OCI-LY7 (cell line): ENCODE data around the gene LRTM1. TPM values are rescaled to one million over a fixed set of nuclear protein-coding genes. Genes with fewer than 3 reads are reported as not detected.

Experiments
- BruUV-seq: library from RNA; stranded (reverse); fragments of 400-500 nt; replicated peaks from 2 replicates; lab custom pipeline; 2021; lab: Mats Ljungman, UMichigan
- CTCF ChIA-PET: fragments of 300-600 bp; sonication (Branson Sonifier 250); formaldehyde crosslinking; loops from one replicate; lab custom pipeline; 2022; ENCODE audit warnings: antibody characterized with exemption; ENCODE audit not compliant: unreplicated experiment; lab: Charles Lee
- POLR2A ChIA-PET: fragments of 300-600 bp; sonication (Branson Sonifier 250); formaldehyde crosslinking; loops from one replicate; lab custom pipeline; 2022; ENCODE audit warnings: antibody characterized with exemption; lab: Charles Lee
- DNase-seq: peaks from one replicate; pipeline ENCODE4 v3.0.0-alpha.2; 2015; ENCODE audit warnings: low spot score
- H2AFZ ChIP-seq: fragments of 200-600 bp; sonication (generic), shearing (Covaris generic); 2 replicates; pipeline ENCODE4 v1.6.1; 2014; ENCODE audit warnings: mild to moderate bottlenecking, antibody characterized with exemption, low read length, moderate library complexity
- H3K27ac ChIP-seq: fragments of 200-600 bp; sonication (generic); 2 replicates; pipeline ENCODE4 v1.5.1; 2014; ENCODE audit warnings: mixed run types, low read depth, mild to moderate bottlenecking, moderate library complexity, low read length, inconsistent platforms; ENCODE audit not compliant: poor library complexity, severe bottlenecking
- H3K36me3 ChIP-seq: fragments of 200-600 bp; sonication (generic); 2 replicates; pipeline ENCODE4 v1.6.1; 2014; ENCODE audit warnings: mild to moderate bottlenecking, antibody characterized with exemption, low read length, moderate library complexity, mixed read lengths; ENCODE audit not compliant: insufficient read depth
- H3K4me1 ChIP-seq: fragments of 200-600 bp; sonication (generic); 2 replicates; pipeline ENCODE4 v1.5.1; 2014; ENCODE audit warnings: mild to moderate bottlenecking, low read length; ENCODE audit not compliant: insufficient read depth, poor library complexity, severe bottlenecking
- H3K4me2 ChIP-seq: fragments of 200-600 bp; sonication (generic); 2 replicates; pipeline ENCODE4 v1.6.1; 2014; ENCODE audit warnings: mild to moderate bottlenecking, low read length
- H3K4me3 ChIP-seq: fragments of 200-600 bp; sonication (generic); 2 replicates; pipeline ENCODE4 v1.5.1; 2014; ENCODE audit warnings: mild to moderate bottlenecking, low read depth, low read length; ENCODE audit not compliant: poor library complexity, severe bottlenecking
- H3K79me2 ChIP-seq: fragments of 200-600 bp; sonication (generic); 2 replicates; pipeline ENCODE4 v1.6.1; 2016; ENCODE audit warnings: low read depth, mild to moderate bottlenecking, low read length, moderate library complexity, mixed read lengths; ENCODE audit not compliant: insufficient read depth
- H3K9me2 ChIP-seq: fragments of 200-600 bp; sonication (generic); 2 replicates; pipeline ENCODE4 v1.6.1; 2016; ENCODE audit warnings: mild to moderate bottlenecking, low read length, mixed read lengths; ENCODE audit not compliant: insufficient read depth
- H3K9me3 ChIP-seq: fragments of 200-600 bp; sonication (generic); 2 replicates; pipeline ENCODE4 v1.6.1; 2014; ENCODE audit warnings: mild to moderate bottlenecking, mixed run types, low read length, mixed read lengths
- H4K20me1 ChIP-seq: fragments of 200-600 bp; sonication (generic); 2 replicates; pipeline ENCODE4 v1.6.1; 2014; ENCODE audit warnings: mild to moderate bottlenecking, antibody characterized with exemption, low read length, moderate library complexity, mixed read lengths; ENCODE audit not compliant: insufficient read depth
- EZH2phosphoT487 ChIP-seq: fragments of 200-600 bp; sonication (generic); IDR thresholded peaks from 2 replicates; pipeline ENCODE4 v1.6.1; 2018; ENCODE audit warnings: low read depth, borderline replicate concordance, mild to moderate bottlenecking, mixed run types, antibody characterized with exemption, low read length, moderate library complexity, mixed read lengths
- intact Hi-C: fragments of 100-400 bp; cut with micrococcal nuclease; formaldehyde crosslinking; loops from one replicate; pipeline ENCODE4 v1.10.0; 2022; ENCODE audit not compliant: unreplicated experiment
- total RNA-seq, 2 experiments: library from RNA; depleted of rRNA in 1 of 2; stranded (reverse); fragments of >200 nt in 1 of 2; shearing (Covaris generic) in 1 of 2; gene quantifications; 2 replicates each; pipeline ENCODE4 v1.2.3, GENCODE V29; 2014 to 2022
- TF ChIP-seq, protein P1 (sequence below): fragments of 200-600 bp; sonication (generic); conservative IDR thresholded peaks from 2 replicates; pipeline ENCODE4 v1.5.1; 2014; ENCODE audit warnings: mild to moderate bottlenecking, antibody characterized with exemption, low read length, moderate library complexity, mixed read lengths

Gene LRTM1
- total RNA-seq, 2 experiments from 2014 or later, result not detected

DNA sequence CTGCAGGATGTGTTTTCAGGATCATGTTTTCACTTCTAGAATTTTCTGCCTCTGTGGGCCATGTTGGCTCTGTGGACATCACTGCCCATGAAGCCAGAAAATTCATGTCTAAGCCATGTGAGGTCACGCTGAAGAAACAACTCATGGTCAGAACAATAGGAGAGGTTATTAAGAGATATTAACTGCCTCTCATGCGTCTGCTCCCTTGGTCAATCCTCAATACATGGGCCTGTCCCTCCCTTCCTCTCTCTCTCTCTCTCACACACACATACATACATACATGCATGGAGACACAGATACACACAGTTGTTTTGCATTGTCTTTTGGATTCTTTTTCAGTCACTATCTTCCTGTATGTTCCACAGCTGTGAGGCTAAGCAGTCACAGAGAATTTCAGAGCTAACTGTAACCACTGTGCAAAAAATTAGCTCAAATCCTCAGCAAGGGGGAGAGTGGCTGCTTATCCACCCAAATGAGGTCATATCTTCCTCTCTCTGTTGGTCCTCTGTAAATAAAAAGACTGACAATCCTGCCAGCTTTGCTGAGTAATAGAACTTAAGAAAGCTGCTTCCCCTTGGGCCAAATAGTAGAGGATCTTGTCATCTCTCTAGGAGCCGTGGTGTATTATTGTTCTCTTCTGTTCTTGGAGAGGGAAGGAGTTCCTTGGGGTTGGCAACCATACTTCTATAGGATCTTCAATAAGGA lies 45.6 kb downstream of the LRTM1 start:
- TF ChIP-seq, protein P1, sequence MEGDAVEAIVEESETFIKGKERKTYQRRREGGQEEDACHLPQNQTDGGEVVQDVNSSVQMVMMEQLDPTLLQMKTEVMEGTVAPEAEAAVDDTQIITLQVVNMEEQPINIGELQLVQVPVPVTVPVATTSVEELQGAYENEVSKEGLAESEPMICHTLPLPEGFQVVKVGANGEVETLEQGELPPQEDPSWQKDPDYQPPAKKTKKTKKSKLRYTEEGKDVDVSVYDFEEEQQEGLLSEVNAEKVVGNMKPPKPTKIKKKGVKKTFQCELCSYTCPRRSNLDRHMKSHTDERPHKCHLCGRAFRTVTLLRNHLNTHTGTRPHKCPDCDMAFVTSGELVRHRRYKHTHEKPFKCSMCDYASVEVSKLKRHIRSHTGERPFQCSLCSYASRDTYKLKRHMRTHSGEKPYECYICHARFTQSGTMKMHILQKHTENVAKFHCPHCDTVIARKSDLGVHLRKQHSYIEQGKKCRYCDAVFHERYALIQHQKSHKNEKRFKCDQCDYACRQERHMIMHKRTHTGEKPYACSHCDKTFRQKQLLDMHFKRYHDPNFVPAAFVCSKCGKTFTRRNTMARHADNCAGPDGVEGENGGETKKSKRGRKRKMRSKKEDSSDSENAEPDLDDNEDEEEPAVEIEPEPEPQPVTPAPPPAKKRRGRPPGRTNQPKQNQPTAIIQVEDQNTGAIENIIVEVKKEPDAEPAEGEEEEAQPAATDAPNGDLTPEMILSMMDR, result no peak
- TF ChIP-seq EZH2phosphoT487, result no peak
- Histone ChIP-seq H3K9me3 (no peaks in the 10 kb centered on the region), H3K4me2 (no peak overlapping the region), H3K36me3 (no peaks in the 10 kb centered on the region), H3K9me2 (no peaks in the 10 kb centered on the region), H3K79me2 (no peaks in the 10 kb centered on the region), H3K4me3 (no peak overlapping the region), H3K4me1 (no peaks in the 10 kb centered on the region), H4K20me1 (no peaks in the 10 kb centered on the region), H2AFZ (no peak overlapping the region), H3K27ac (no peak overlapping the region)
- ChIA-PET CTCF (no interaction called here), POLR2A (no interaction called here)
- BruUV-seq, result no TSS peak
- DNase-seq, result no peak
- intact Hi-C loops, result no loop called here

DNA sequence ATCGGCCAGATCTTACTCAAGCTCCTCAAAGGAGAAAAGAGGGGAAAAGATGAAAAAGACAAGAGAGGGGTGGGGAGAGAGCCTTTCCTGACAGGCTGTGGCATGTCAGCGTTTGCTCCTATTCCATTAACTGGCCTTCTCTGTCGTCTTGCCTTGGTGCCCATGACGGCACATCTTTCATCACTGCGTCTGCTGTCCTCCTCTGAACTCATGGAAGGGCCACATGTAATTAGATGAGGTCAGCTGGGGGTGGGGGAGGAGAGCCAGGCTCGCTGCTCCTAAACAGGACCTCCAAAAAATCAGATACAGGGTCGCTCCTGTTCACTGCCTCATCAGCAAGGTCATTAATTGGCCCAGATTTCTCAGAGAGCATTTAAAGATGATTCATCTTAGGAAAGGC lies 49.7 kb downstream of the LRTM1 start:
- H3K36me3 ChIP-seq, result no peaks in the 10 kb centered on the region
- no peaks in the 10 kb centered on the region for H3K9me3 ChIP-seq
- H3K4me1 ChIP-seq, result no peaks in the 10 kb centered on the region
- no peak overlapping the region for H2AFZ ChIP-seq
- H3K4me2 ChIP-seq, result no peak overlapping the region
- no TSS peak for BruUV-seq
- DNase-seq, result no peak
- H3K79me2 ChIP-seq, result no peaks in the 10 kb centered on the region
- H3K4me3 ChIP-seq, result no peak overlapping the region
- TF ChIP-seq, protein P1, result no peak
- no peak for TF ChIP-seq EZH2phosphoT487
- POLR2A ChIA-PET, result interaction anchor here (0.5 kb wide), 1 partner anchor 654 kb away, joined by 3 read pairs; no protein-coding TSS in a partner anchor
- H3K9me2 ChIP-seq, result no peaks in the 10 kb centered on the region
- CTCF ChIA-PET, result interaction anchor here (0.7 kb wide), 1 partner anchor 41 kb away, joined by 5 read pairs; no protein-coding TSS in a partner anchor
- intact Hi-C loops, result no loop called here
- H3K27ac ChIP-seq, result no peak overlapping the region
- no peaks in the 10 kb centered on the region for H4K20me1 ChIP-seq

DNA sequence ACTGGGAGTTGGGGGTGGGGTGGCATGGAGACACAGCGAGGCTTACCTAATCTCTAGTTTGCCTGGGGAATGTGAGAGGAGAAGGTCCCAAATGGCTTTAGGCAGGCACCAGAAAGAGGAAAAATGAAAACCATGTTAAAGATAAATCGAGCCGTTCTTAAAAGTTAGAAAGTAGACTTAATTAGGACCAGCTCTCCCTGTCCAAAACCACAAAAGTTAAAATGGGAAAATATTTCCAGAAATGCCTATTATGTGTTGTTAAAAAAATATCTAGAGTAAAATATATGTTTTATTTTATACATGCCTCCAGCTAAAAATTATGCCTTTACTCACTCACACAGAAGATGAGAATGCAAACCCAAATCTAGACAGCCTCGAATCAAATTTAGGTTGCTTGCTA lies 50.1 kb downstream of the LRTM1 start:
- Histone ChIP-seq H3K9me3 (no peaks in the 10 kb centered on the region), H2AFZ (no peak overlapping the region), H3K9me2 (no peaks in the 10 kb centered on the region), H3K27ac (no peak overlapping the region), H3K36me3 (no peaks in the 10 kb centered on the region), H3K4me3 (no peak overlapping the region), H3K4me2 (no peak overlapping the region), H4K20me1 (no peaks in the 10 kb centered on the region), H3K79me2 (no peaks in the 10 kb centered on the region), H3K4me1 (no peaks in the 10 kb centered on the region)
- intact Hi-C loops, result no loop called here
- no peak for DNase-seq
- CTCF ChIA-PET, result interaction anchor here (0.7 kb wide), 1 partner anchor 41 kb away, joined by 5 read pairs; no protein-coding TSS in a partner anchor
- no TSS peak for BruUV-seq
- POLR2A ChIA-PET, result interaction anchor here (0.5 kb wide), 1 partner anchor 654 kb away, joined by 3 read pairs; no protein-coding TSS in a partner anchor
- TF ChIP-seq, protein P1, result no peak
- no peak for TF ChIP-seq EZH2phosphoT487
